PC-9 (cell line): Measurements from ENCODE around the gene SP5. TPM values are rescaled to one million over a fixed set of nuclear protein-coding genes. Genes with fewer than 3 reads are reported as not detected.

Experiments
- BruUV-seq: library from RNA; stranded (reverse); fragments of 400-500 nt; replicated peaks from 2 replicates; lab custom pipeline; 2021; lab: Mats Ljungman, UMichigan
- CTCF ChIA-PET: fragments of 300-600 bp; sonication (Branson Sonifier 250); formaldehyde crosslinking; loops from one replicate; lab custom pipeline; 2022; ENCODE audit warnings: antibody characterized with exemption; lab: Charles Lee
- POLR2A ChIA-PET: fragments of 300-600 bp; sonication (Branson Sonifier 250); formaldehyde crosslinking; loops from one replicate; lab custom pipeline; 2022; ENCODE audit warnings: antibody characterized with exemption; ENCODE audit not compliant: unreplicated experiment; lab: Charles Lee
- DNase-seq, 2 experiments: peaks; one replicate each; pipeline versions ENCODE4 v3.0.0 to v3.0.0-alpha.2; 2015 to 2022; ENCODE audit warnings: mixed read lengths in 1 of 2
- H2AFZ ChIP-seq: fragments of 200-600 bp; sonication (generic); 2 replicates; pipeline ENCODE4 v1.8.1; 2017; ENCODE audit warnings: antibody characterized with exemption
- H3F3A ChIP-seq: fragments of 200-600 bp; sonication (generic); 2 replicates; pipeline ENCODE4 v1.8.1; 2017; ENCODE audit warnings: antibody characterized with exemption, mild to moderate bottlenecking, low read depth; ENCODE audit not compliant: insufficient read depth
- H3K27ac ChIP-seq: fragments of 200-600 bp; sonication (generic); 2 replicates; pipeline ENCODE4 v1.6.1; 2016; ENCODE audit warnings: mixed run types
- H3K27me3 ChIP-seq: fragments of 200-600 bp; sonication (generic); 2 replicates; pipeline ENCODE4 v1.6.1; 2016; ENCODE audit warnings: low read depth, mixed run types; ENCODE audit not compliant: insufficient read depth
- H3K36me3 ChIP-seq: fragments of 200-600 bp; sonication (generic); 2 replicates; pipeline ENCODE4 v1.6.1; 2016; ENCODE audit warnings: low read depth, mixed run types
- H3K4me1 ChIP-seq: fragments of 200-600 bp; sonication (generic); replicated peaks from 2 replicates; pipeline ENCODE4 v1.6.1; 2016; ENCODE audit warnings: mixed run types; ENCODE audit not compliant: insufficient read depth
- H3K4me2 ChIP-seq: fragments of 200-600 bp; sonication (generic); 2 replicates; pipeline ENCODE4 v1.6.1; 2017; ENCODE audit warnings: mixed run types
- H3K4me3 ChIP-seq: fragments of 200-600 bp; sonication (generic); 2 replicates; pipeline ENCODE4 v1.6.1; 2016; ENCODE audit warnings: mixed run types
- H3K79me2 ChIP-seq: fragments of 200-600 bp; sonication (generic); 2 replicates; pipeline ENCODE4 v1.6.1; 2017; ENCODE audit warnings: low read depth, mixed run types
- H3K9me2 ChIP-seq: fragments of 200-600 bp; sonication (generic); 2 replicates; pipeline ENCODE4 v1.8.1; 2017; ENCODE audit warnings: mild to moderate bottlenecking; ENCODE audit not compliant: insufficient read depth
- H3K9me3 ChIP-seq: fragments of 200-600 bp; sonication (generic); 2 replicates; pipeline ENCODE4 v1.8.1; 2016; ENCODE audit warnings: low read depth; ENCODE audit not compliant: insufficient read depth
- H4K20me1 ChIP-seq: fragments of 200-600 bp; sonication (generic); 2 replicates; pipeline ENCODE4 v1.8.1; 2017; ENCODE audit not compliant: insufficient read depth
- CTCF ChIP-seq: fragments of 200-600 bp; sonication (generic); conservative IDR thresholded peaks from 2 replicates; pipeline ENCODE4 v1.6.1; 2017; ENCODE audit warnings: mixed run types, antibody characterized with exemption, mild to moderate bottlenecking, moderate library complexity
- EZH2 ChIP-seq: fragments of 200-600 bp; sonication (generic); IDR thresholded peaks from 2 replicates; pipeline ENCODE4 v1.8.0; 2017; ENCODE audit warnings: antibody characterized with exemption, low read depth
- intact Hi-C: fragments of 100-400 bp; cut with micrococcal nuclease; formaldehyde crosslinking; loops from one replicate; pipeline ENCODE4 v1.10.0; 2022; ENCODE audit not compliant: unreplicated experiment
- total RNA-seq: library from RNA; stranded (reverse); gene quantifications from 2 replicates; pipeline ENCODE4 v1.2.3, GENCODE V29; 2021

Gene SP5
- total RNA-seq, 1 experiment from 2014 or later = 1.9 TPM

GRCh38 chr2:170685591-170685990 lies 29.5 kb upstream of the SP5 start:
- Histone ChIP-seq H3F3A (no peaks in the 10 kb centered on the region), H2AFZ (no peak overlapping the region), H3K4me3 (no peak overlapping the region), H3K4me2 (no peak overlapping the region), H3K36me3 (no peaks in the 10 kb centered on the region), H4K20me1 (no peaks in the 10 kb centered on the region), H3K27me3 (no peaks in the 10 kb centered on the region), H3K4me1 (no peaks in the 10 kb centered on the region), H3K9me2 (no peaks in the 10 kb centered on the region), H3K79me2 (no peaks in the 10 kb centered on the region), H3K27ac (no peak overlapping the region), H3K9me3 (no peaks in the 10 kb centered on the region)
- ChIA-PET CTCF (no interaction called here), POLR2A (no interaction called here)
- no peak for TF ChIP-seq CTCF
- TF ChIP-seq EZH2 = no peak
- no peak for DNase-seq
- BruUV-seq = no TSS peak
- intact Hi-C loops = no loop called here

- H2AFZ ChIP-seq = no peak overlapping the region
- H3K4me3 ChIP-seq = no peak overlapping the region
- no peaks in the 10 kb centered on the region for H4K20me1 ChIP-seq
- no peaks in the 10 kb centered on the region for H3K9me3 ChIP-seq
- H3K79me2 ChIP-seq = no peaks in the 10 kb centered on the region
- H3K27ac ChIP-seq = no peak overlapping the region
- ChIA-PET POLR2A (no interaction called here), CTCF (no interaction called here)
- H3K4me1 ChIP-seq = no peaks in the 10 kb centered on the region
- no peaks in the 10 kb centered on the region for H3K9me2 ChIP-seq
- H3F3A ChIP-seq = no peaks in the 10 kb centered on the region
- BruUV-seq = no TSS peak
- H3K27me3 ChIP-seq = no peaks in the 10 kb centered on the region
- H3K36me3 ChIP-seq = no peaks in the 10 kb centered on the region
- TF ChIP-seq CTCF (no peak), EZH2 (no peak)
- no peak overlapping the region for H3K4me2 ChIP-seq
- peak in 1 of 2 experiments; percentile 51 for DNase-seq
- intact Hi-C loops = no loop called here
These were observed 25.7 kb upstream of the SP5 start for GRCh38 chr2:170689481-170689880.

- no TSS peak for BruUV-seq
These were observed 24.5 kb upstream of the SP5 start for GRCh38 chr2:170690640-170691039.

More at GRCh38 chr2:170690640-170691039, 24.5 kb upstream of the SP5 start:
- no peak overlapping the region for H2AFZ ChIP-seq
- ChIA-PET CTCF (no interaction called here), POLR2A (no interaction called here)
- H3F3A ChIP-seq = no peaks in the 10 kb centered on the region
- H3K4me2 ChIP-seq = no peak overlapping the region
- DNase-seq = no peak
- no peaks in the 10 kb centered on the region for H3K9me2 ChIP-seq
- no peaks in the 10 kb centered on the region for H3K36me3 ChIP-seq
- H3K4me1 ChIP-seq = no peaks in the 10 kb centered on the region
- no peak overlapping the region for H3K4me3 ChIP-seq
- no peaks in the 10 kb centered on the region for H3K27me3 ChIP-seq
- no peak for TF ChIP-seq CTCF
- no peak for TF ChIP-seq EZH2
- no peaks in the 10 kb centered on the region for H3K79me2 ChIP-seq
- H3K27ac ChIP-seq = no peak overlapping the region
- intact Hi-C loops = no loop called here
- no peaks in the 10 kb centered on the region for H4K20me1 ChIP-seq
- no peaks in the 10 kb centered on the region for H3K9me3 ChIP-seq
